Nephron progenitor cell (in vitro differentiated cells): ENCODE measurements around the gene MTFR2.

Experiments used
- DNase-seq: peaks from one replicate; pipeline ENCODE4 v3.0.0; 2021
- H3K27ac Mint-ChIP-seq: 2 replicates; pipeline ENCODE4 v1.8.0; 2021; ENCODE audit warnings: mild to moderate bottlenecking, moderate library complexity, mixed read lengths
- H3K27me3 Mint-ChIP-seq: 2 replicates; pipeline ENCODE4 v1.8.0; 2021; ENCODE audit warnings: mild to moderate bottlenecking, low read depth, mixed read lengths; ENCODE audit not compliant: poor library complexity
- H3K36me3 Mint-ChIP-seq: 2 replicates; pipeline ENCODE4 v1.8.0; 2021; ENCODE audit warnings: low read depth, mixed read lengths
- H3K4me1 Mint-ChIP-seq: 2 replicates; pipeline ENCODE4 v1.8.0; 2021; ENCODE audit warnings: mixed read lengths
- H3K4me3 Mint-ChIP-seq: 2 replicates; pipeline ENCODE4 v1.8.0; 2021; ENCODE audit warnings: mild to moderate bottlenecking, moderate library complexity, mixed read lengths
- H3K9me3 Mint-ChIP-seq: 2 replicates; pipeline ENCODE4 v1.8.0; 2021; ENCODE audit warnings: mild to moderate bottlenecking, moderate library complexity, mixed read lengths
- TF ChIP-seq, protein P1 (sequence below): fragments of 200-600 bp; sonication (generic); IDR thresholded peaks from 2 replicates; pipeline ENCODE4 v1.5.0; 2021; ENCODE audit warnings: antibody characterized with exemption

Gene MTFR2

DNA sequence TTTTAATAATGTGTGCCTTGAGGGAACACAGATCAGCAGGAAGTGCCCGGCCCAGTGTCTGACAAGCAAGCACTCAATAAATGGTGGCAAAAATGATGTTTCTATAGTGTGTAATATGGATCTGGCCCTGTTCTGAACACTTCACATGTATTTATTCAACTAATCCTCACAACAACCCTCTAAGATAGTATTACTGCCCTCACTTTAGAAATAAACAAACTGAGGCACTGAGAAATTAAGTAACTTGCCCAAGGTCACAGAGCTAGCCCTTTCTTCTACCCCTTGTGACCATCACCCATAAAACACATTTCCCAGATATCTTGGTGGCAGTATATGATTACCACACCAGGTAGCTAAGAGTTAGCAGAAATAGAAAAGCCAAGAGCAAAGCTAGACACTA lies 12.8 kb upstream of the MTFR2 start:
- no peak overlapping the region for H3K27ac Mint-ChIP-seq
- H3K4me1 Mint-ChIP-seq = no peaks in the 10 kb centered on the region
- H3K4me3 Mint-ChIP-seq = no peak overlapping the region
- no peak for DNase-seq
- TF ChIP-seq, protein P1, sequence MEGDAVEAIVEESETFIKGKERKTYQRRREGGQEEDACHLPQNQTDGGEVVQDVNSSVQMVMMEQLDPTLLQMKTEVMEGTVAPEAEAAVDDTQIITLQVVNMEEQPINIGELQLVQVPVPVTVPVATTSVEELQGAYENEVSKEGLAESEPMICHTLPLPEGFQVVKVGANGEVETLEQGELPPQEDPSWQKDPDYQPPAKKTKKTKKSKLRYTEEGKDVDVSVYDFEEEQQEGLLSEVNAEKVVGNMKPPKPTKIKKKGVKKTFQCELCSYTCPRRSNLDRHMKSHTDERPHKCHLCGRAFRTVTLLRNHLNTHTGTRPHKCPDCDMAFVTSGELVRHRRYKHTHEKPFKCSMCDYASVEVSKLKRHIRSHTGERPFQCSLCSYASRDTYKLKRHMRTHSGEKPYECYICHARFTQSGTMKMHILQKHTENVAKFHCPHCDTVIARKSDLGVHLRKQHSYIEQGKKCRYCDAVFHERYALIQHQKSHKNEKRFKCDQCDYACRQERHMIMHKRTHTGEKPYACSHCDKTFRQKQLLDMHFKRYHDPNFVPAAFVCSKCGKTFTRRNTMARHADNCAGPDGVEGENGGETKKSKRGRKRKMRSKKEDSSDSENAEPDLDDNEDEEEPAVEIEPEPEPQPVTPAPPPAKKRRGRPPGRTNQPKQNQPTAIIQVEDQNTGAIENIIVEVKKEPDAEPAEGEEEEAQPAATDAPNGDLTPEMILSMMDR = no peak
- H3K27me3 Mint-ChIP-seq = no peaks in the 10 kb centered on the region
- no peaks in the 10 kb centered on the region for H3K9me3 Mint-ChIP-seq
- peaks cover 52% of the 10 kb centered on the region for H3K36me3 Mint-ChIP-seq

DNA sequence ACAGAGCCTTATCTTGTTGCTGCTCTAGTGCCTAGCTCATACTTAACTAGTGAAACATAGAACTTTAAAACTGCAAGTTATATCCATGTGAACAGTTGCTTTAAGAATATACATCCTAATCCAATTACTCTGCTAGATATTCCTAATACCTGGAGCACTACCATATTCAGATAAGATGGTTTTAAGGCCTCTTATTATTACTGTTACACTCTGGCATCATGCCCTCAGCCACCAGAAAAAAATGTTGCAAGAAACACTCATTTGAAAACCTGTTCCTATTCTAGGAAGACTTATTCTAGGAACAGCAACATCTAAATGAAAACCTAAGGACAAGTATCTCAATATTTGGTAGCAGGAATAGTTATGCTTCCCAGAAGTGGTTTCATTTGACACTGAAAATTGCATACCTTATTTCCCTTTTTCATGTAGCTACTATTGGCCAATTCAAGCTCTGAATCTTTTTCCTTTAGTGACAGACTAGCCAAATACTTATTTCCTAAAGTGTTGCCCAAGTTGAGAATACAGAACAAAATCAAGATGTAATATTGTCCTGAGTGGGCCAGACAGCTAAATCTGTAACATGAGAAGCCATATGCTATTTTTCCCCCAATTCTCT lies 4.8 kb upstream of the MTFR2 start:
- Mint-ChIP-seq H3K4me1 (peaks cover 17% of the 10 kb centered on the region), H3K36me3 (peaks cover 6% of the 10 kb centered on the region), H3K27ac (no peak overlapping the region), H3K4me3 (no peak overlapping the region), H3K9me3 (no peaks in the 10 kb centered on the region), H3K27me3 (no peaks in the 10 kb centered on the region)
- TF ChIP-seq, protein P1 = no peak
- no peak for DNase-seq

DNA sequence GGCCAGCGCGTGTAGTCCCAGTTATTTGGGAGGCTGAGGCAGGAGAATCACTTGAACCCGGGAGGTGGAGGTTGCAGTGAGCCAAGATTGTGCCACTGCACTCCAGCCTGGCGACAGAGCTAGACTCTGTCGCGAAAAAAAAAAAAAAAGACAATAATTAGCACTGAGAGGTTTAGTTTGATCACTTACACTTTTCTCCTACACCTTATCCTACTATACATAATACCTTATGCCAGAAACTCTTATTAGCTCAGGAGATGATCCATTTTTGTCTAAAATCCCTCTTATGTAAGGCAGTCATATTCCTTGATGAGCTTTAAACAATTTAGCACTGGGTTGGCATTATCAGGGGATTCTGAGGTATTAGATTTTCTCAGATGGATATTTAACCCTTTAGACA lies 3.6 kb upstream of the MTFR2 start:
- peaks cover 29% of the 10 kb centered on the region for H3K4me1 Mint-ChIP-seq
- no peaks in the 10 kb centered on the region for H3K9me3 Mint-ChIP-seq
- no peak overlapping the region for H3K4me3 Mint-ChIP-seq
- H3K36me3 Mint-ChIP-seq = peaks cover 7% of the 10 kb centered on the region
- no peaks in the 10 kb centered on the region for H3K27me3 Mint-ChIP-seq
- no peak overlapping the region for H3K27ac Mint-ChIP-seq
- no peak for DNase-seq
- TF ChIP-seq, protein P1 = no peak

DNA sequence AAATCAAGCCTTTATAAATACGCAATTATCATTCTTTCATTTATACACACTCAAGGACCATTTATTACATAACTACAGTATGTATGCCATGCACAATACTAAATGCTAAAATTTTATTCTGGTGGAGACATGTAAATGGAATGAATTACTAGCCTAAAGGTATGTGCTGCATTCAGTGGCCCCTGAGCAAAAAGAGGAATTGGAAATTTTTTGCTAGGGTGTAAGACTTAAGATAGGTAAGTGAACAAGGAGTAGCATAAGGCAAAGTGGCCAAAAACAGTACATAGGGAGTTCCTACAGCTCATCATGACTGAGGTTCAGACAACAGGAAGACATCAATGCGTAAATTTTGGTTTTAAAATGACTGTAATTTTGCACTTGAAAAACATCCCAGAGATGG lies 2.3 kb upstream of the MTFR2 start:
- Mint-ChIP-seq H3K4me3 (no peak overlapping the region), H3K36me3 (peaks cover 4% of the 10 kb centered on the region), H3K4me1 (peaks cover 31% of the 10 kb centered on the region), H3K27ac (no peak overlapping the region), H3K9me3 (no peaks in the 10 kb centered on the region), H3K27me3 (no peaks in the 10 kb centered on the region)
- no peak for DNase-seq
- TF ChIP-seq, protein P1 = no peak

DNA sequence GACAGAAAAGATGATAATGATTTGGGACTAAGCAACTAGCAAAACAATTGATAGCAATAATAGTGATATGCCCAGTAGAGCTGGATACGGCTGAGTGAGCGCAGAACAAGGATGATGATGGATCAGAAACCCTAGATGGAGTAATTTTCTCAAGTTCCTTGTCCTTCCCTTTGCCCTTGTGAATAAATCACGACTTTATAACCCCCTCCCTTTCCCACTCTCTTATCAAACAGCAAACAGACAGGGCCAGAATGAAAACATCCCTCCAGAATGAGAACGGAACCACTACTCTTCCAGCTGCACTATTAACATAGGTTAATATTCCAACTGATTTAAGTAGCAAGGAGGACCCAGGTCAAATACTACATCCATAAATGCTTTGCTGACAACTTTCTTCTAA lies 1.3 kb upstream of the MTFR2 start:
- Mint-ChIP-seq H3K27ac (no peak overlapping the region), H3K36me3 (peaks cover 4% of the 10 kb centered on the region), H3K27me3 (no peaks in the 10 kb centered on the region), H3K9me3 (no peaks in the 10 kb centered on the region), H3K4me3 (peak overlapping the region; percentile 93), H3K4me1 (peaks cover 31% of the 10 kb centered on the region)
- DNase-seq = peak; percentile 17
- TF ChIP-seq, protein P1 = no peak

DNA sequence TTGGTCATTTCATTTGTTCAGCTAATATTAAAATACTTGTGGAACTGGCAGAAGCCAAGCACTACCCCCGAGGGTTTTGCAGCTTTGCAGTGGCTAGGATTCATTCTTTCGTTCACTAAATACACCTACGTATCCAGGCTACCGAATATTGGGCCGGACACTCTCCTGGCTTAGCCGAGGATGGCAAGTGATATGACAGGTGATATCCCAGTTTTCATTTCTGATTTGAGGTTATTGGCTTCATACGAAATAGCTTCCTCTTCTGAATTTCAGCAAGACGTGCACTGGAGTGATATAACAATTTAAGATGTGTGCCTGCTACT lies 536 bp upstream of the MTFR2 start:
- no peak overlapping the region for H3K27ac Mint-ChIP-seq
- H3K4me3 Mint-ChIP-seq = peak overlapping the region; percentile 93
- peaks cover 31% of the 10 kb centered on the region for H3K4me1 Mint-ChIP-seq
- no peaks in the 10 kb centered on the region for H3K9me3 Mint-ChIP-seq
- H3K36me3 Mint-ChIP-seq = peaks cover 4% of the 10 kb centered on the region
- no peaks in the 10 kb centered on the region for H3K27me3 Mint-ChIP-seq
- no peak for DNase-seq
- TF ChIP-seq, protein P1 = no peak
